MM.1S (cell line): ENCODE measurements around the gene FNDC1.

ENCODE experiments used
- DNase-seq: peaks from one replicate; pipeline ENCODE4 v3.0.0-alpha.2; 2015
- H2AFZ ChIP-seq: fragments of 300-600 bp; sonication (generic); 2 replicates; pipeline ENCODE4 v1.6.0; 2016; ENCODE audit warnings: antibody characterized with exemption, low read length
- H3F3A ChIP-seq: fragments of 300-600 bp; sonication (generic); 2 replicates; pipeline ENCODE4 v1.6.1; 2016; ENCODE audit warnings: mild to moderate bottlenecking, antibody characterized with exemption, low read length, moderate library complexity, mixed read lengths; ENCODE audit not compliant: insufficient read depth
- H3K27ac ChIP-seq: fragments of 300-600 bp; sonication (generic); 2 replicates; pipeline ENCODE4 v1.5.1; 2016; ENCODE audit warnings: mild to moderate bottlenecking, low read length
- H3K27me3 ChIP-seq: fragments of 300-600 bp; sonication (generic); replicated peaks from 2 replicates; pipeline ENCODE4 v1.6.0; 2016; ENCODE audit warnings: low read length; ENCODE audit not compliant: insufficient read depth
- H3K36me3 ChIP-seq: fragments of 300-600 bp; sonication (generic); replicated peaks from 2 replicates; pipeline ENCODE4 v1.6.1; 2016; ENCODE audit warnings: mild to moderate bottlenecking, low read length, mixed read lengths; ENCODE audit not compliant: insufficient read depth
- H3K4me1 ChIP-seq: fragments of 300-600 bp; sonication (generic); 2 replicates; pipeline ENCODE4 v1.6.1; 2016; ENCODE audit warnings: low read length, mixed read lengths
- H3K4me2 ChIP-seq: fragments of 300-600 bp; sonication (generic); 2 replicates; pipeline ENCODE4 v1.6.0; 2016; ENCODE audit warnings: low read depth, low read length
- H3K4me3 ChIP-seq: fragments of 300-600 bp; sonication (generic); 2 replicates; pipeline ENCODE4 v1.5.1; 2016; ENCODE audit warnings: low read length, mixed read lengths
- H3K79me2 ChIP-seq: fragments of 300-600 bp; sonication (generic); 2 replicates; pipeline ENCODE4 v1.6.1; 2016; ENCODE audit warnings: mixed run types, low read length, mixed read lengths
- H3K9ac ChIP-seq: fragments of 300-600 bp; sonication (generic); 2 replicates; pipeline ENCODE4 v1.6.1; 2016; ENCODE audit warnings: low read length, mixed read lengths
- H3K9me2 ChIP-seq: fragments of 300-600 bp; sonication (generic); replicated peaks from 2 replicates; pipeline ENCODE4 v1.6.1; 2016; ENCODE audit warnings: mild to moderate bottlenecking, low read length, mixed read lengths; ENCODE audit not compliant: insufficient read depth
- H3K9me3 ChIP-seq: fragments of 300-600 bp; sonication (generic); replicated peaks from 2 replicates; pipeline ENCODE4 v1.6.1; 2016; ENCODE audit warnings: mild to moderate bottlenecking, low read length, mixed read lengths; ENCODE audit not compliant: insufficient read depth
- H4K20me1 ChIP-seq: fragments of 300-600 bp; sonication (generic); 2 replicates; pipeline ENCODE4 v1.6.1; 2016; ENCODE audit warnings: mild to moderate bottlenecking, low read length, moderate library complexity, mixed read lengths; ENCODE audit not compliant: insufficient read depth
- CTCF ChIP-seq: fragments of 300-600 bp; sonication (generic); IDR thresholded peaks from 2 replicates; pipeline ENCODE4 v1.5.1; 2016; ENCODE audit warnings: antibody characterized with exemption, low read length, mixed read lengths
- EZH2 ChIP-seq: fragments of 300-600 bp; sonication (generic); optimal IDR thresholded peaks from 2 replicates; pipeline ENCODE3; 2017; ENCODE audit warnings: low read depth, mild to moderate bottlenecking, antibody characterized with exemption, low read length, mixed read lengths
- EZH2phosphoT487 ChIP-seq: fragments of 300-600 bp; sonication (generic); IDR thresholded peaks from 2 replicates; pipeline ENCODE4 v1.6.1; 2018; ENCODE audit warnings: antibody characterized with exemption, low read length

Gene FNDC1

DNA sequence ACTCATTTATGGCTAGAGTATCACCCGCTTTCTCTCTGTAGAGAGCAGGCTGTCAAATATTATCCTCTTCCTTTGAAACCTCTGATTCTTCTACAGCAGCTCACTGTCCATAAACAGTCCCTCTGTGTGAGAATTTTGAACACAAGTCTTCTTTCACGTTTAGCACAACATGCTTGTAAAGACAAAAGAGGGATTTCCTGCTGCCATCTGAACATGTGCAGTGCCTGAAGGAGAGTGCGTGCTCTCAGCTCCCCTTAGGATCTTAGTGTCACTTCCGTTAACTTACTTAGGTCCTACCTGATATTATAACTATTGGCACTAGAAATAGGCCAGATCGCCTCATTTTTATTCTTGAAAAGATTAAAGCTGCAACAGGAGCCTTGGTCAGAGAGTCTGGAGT, 50.9 kb downstream of the FNDC1 start:
- no peak overlapping the region for H3K4me2 ChIP-seq
- no peaks in the 10 kb centered on the region for H3K9me3 ChIP-seq
- H3K27ac ChIP-seq = no peak overlapping the region
- DNase-seq = no peak
- H3K79me2 ChIP-seq = no peaks in the 10 kb centered on the region
- no peak overlapping the region for H2AFZ ChIP-seq
- H3F3A ChIP-seq = no peaks in the 10 kb centered on the region
- no peaks in the 10 kb centered on the region for H3K27me3 ChIP-seq
- H4K20me1 ChIP-seq = no peaks in the 10 kb centered on the region
- no peak overlapping the region for H3K9ac ChIP-seq
- H3K36me3 ChIP-seq = no peaks in the 10 kb centered on the region
- no peaks in the 10 kb centered on the region for H3K4me1 ChIP-seq
- TF ChIP-seq EZH2 = no peak
- TF ChIP-seq EZH2phosphoT487 = no peak
- no peak for TF ChIP-seq CTCF
- no peak overlapping the region for H3K4me3 ChIP-seq
- no peaks in the 10 kb centered on the region for H3K9me2 ChIP-seq

DNA sequence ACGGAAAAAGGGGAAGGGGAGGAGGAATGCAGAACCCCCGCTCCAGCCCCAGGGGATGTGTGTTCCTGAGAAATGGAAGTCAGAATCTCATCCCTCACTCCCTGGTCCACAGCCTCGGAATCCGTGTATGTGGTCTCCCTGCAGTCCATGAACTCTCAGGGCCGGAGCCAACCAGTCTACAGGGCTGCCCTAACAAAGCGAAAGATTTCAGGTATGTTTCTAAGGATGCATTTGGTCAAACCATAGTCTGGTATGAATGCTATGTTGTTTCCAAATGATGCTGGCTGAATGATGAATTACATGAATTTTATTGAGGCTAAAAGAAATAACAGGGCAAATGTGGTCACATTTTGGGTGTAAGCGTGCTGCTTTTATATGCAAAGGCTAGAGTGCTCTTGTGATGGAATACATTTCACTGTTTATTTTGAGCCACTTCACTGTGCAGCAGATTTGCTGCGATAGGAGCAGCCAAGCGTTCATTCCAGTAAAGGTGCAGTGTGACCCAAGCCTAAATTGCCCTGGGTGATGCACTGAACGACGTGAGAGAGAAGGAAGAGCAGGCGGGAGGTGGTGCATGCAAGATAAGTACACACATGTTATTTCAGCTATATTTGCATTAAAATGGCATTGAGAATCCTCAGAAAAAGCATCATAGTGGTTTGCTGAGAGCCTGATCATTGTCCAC, 52.4 kb downstream of the FNDC1 start:
- no peak for TF ChIP-seq CTCF
- TF ChIP-seq EZH2 = no peak
- TF ChIP-seq EZH2phosphoT487 = no peak
- Histone ChIP-seq H3K4me3 (no peak overlapping the region), H3K9me2 (no peaks in the 10 kb centered on the region), H3K27me3 (no peaks in the 10 kb centered on the region), H3K27ac (no peak overlapping the region), H3K4me1 (no peaks in the 10 kb centered on the region), H3K9ac (no peak overlapping the region), H3K79me2 (no peaks in the 10 kb centered on the region), H3K4me2 (no peak overlapping the region), H2AFZ (no peak overlapping the region), H3K9me3 (no peaks in the 10 kb centered on the region), H4K20me1 (no peaks in the 10 kb centered on the region), H3K36me3 (no peaks in the 10 kb centered on the region), H3F3A (no peaks in the 10 kb centered on the region)
- no peak for DNase-seq

DNA sequence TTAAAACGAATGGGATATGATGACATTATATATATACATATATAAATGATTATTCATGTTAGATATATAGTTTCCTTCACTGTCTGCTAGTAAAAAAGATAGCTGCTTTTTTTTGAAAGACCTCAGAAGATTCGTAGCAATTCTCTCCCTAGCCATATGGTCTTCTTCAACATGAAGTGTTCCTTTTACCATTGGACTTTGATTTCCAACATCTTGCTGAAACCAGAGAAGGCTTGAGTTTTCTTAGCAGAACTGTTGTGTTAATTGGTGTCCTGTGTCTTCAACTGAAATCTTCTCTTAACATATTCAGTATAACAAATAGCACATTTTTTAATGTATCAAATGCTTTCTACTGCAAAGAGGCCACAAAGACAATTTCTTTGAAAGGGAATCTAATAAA, 55.3 kb downstream of the FNDC1 start:
- DNase-seq = no peak
- no peak overlapping the region for H3K9ac ChIP-seq
- no peaks in the 10 kb centered on the region for H3K36me3 ChIP-seq
- H3K9me3 ChIP-seq = no peaks in the 10 kb centered on the region
- no peaks in the 10 kb centered on the region for H3K4me1 ChIP-seq
- no peaks in the 10 kb centered on the region for H3K27me3 ChIP-seq
- H2AFZ ChIP-seq = no peak overlapping the region
- no peaks in the 10 kb centered on the region for H3K9me2 ChIP-seq
- H3K79me2 ChIP-seq = no peaks in the 10 kb centered on the region
- no peaks in the 10 kb centered on the region for H4K20me1 ChIP-seq
- TF ChIP-seq CTCF = no peak
- no peak for TF ChIP-seq EZH2phosphoT487
- no peak for TF ChIP-seq EZH2
- H3K4me3 ChIP-seq = no peak overlapping the region
- H3K27ac ChIP-seq = no peak overlapping the region
- H3F3A ChIP-seq = no peaks in the 10 kb centered on the region
- no peak overlapping the region for H3K4me2 ChIP-seq
